Breast epithelium (tissue), 4 donors: ENCODE measurements around the gene LRIG3. TPM values are rescaled to one million over a fixed set of nuclear protein-coding genes. Genes with fewer than 3 reads are reported as not detected.
"Not testable (repeated sequence)": the region's sequence is repeated elsewhere in the genome, so short reads cannot be mapped to it uniquely, and the experiment has no call there.

Experiments
- DNase-seq, 2 donors: peaks; one replicate each; pipeline ENCODE4 v3.0.0-alpha.2; 2019; ENCODE audit warnings: low spot score in 2 of 2
- H3K27ac ChIP-seq, 2 donors: fragments of 200-600 bp; sonication (generic) in 1 of 2; one replicate each; pipeline ENCODE4 v1.5.1; 2016 to 2019; ENCODE audit warnings: mild to moderate bottlenecking in 1 of 2
- H3K27me3 ChIP-seq, 2 donors: fragments of 200-600 bp; sonication (generic) in 1 of 2; one replicate each; pipeline versions ENCODE4 v1.5.1 to v1.6.0; 2017 to 2019; ENCODE audit warnings: control low read depth in 1 of 2, mild to moderate bottlenecking in 1 of 2
- H3K36me3 ChIP-seq: fragments of 200-600 bp; one replicate; pipeline ENCODE4 v1.5.1; 2019
- H3K4me1 ChIP-seq, 2 donors: fragments of 200-600 bp; sonication (generic); one replicate each; pipeline ENCODE4 v1.5.1; 2016 to 2019; ENCODE audit warnings: control low read depth in 1 of 2
- H3K4me3 ChIP-seq, 3 donors: fragments of 200-600 bp; sonication (generic); 1 replicate in 2 of 3; 2 replicates in 1 of 3; pipeline ENCODE4 v1.5.1; 2016 to 2019; ENCODE audit warnings: mild to moderate bottlenecking in 3 of 3, moderate library complexity in 2 of 3
- H3K9me3 ChIP-seq, 2 donors: fragments of 200-600 bp; sonication (generic) in 1 of 2; one replicate each; pipeline ENCODE4 v1.5.1; 2016 to 2019; ENCODE audit warnings: control low read depth in 1 of 2
- POLR2A ChIP-seq: fragments of 450-650 bp; IDR thresholded peaks from one replicate; pipeline ENCODE4 v1.6.1; 2016; ENCODE audit warnings: antibody characterized with exemption, mild to moderate bottlenecking, moderate library complexity
- POLR2AphosphoS5 ChIP-seq, 3 donors: sonication (generic); formaldehyde crosslinking; IDR thresholded peaks; one replicate each; pipeline ENCODE4 v1.6.1; 2017; ENCODE audit warnings: antibody characterized with exemption in 3 of 3
- intact Hi-C: fragments of 100-400 bp; cut with DNase I; formaldehyde crosslinking; loops from one replicate; pipeline ENCODE4 v1.15.1; 2023; ENCODE audit warnings: low total_unique reads
- total RNA-seq, 3 donors: library from RNA; depleted of rRNA; stranded (reverse); fragments of >200 nt; gene quantifications; one replicate each; pipeline ENCODE4 v1.1.0, GENCODE V29; 2016
- TF ChIP-seq, protein P1 (sequence below), 3 donors: fragments of 450-650 bp; IDR thresholded peaks; one replicate each; pipeline ENCODE4 v1.5.1; 2016 to 2017; ENCODE audit warnings: antibody characterized with exemption in 3 of 3, mild to moderate bottlenecking in 3 of 3, moderate library complexity in 3 of 3

LRIG3 gene
- total RNA-seq, 3 donors from 2014 or later: 116 to 139 (median 125) TPM

GRCh38 chr12:58906917-58907316, 13.4 kb downstream of the LRIG3 start:
- H3K36me3 ChIP-seq: no peaks in the 10 kb centered on the region
- TF ChIP-seq, protein P1, sequence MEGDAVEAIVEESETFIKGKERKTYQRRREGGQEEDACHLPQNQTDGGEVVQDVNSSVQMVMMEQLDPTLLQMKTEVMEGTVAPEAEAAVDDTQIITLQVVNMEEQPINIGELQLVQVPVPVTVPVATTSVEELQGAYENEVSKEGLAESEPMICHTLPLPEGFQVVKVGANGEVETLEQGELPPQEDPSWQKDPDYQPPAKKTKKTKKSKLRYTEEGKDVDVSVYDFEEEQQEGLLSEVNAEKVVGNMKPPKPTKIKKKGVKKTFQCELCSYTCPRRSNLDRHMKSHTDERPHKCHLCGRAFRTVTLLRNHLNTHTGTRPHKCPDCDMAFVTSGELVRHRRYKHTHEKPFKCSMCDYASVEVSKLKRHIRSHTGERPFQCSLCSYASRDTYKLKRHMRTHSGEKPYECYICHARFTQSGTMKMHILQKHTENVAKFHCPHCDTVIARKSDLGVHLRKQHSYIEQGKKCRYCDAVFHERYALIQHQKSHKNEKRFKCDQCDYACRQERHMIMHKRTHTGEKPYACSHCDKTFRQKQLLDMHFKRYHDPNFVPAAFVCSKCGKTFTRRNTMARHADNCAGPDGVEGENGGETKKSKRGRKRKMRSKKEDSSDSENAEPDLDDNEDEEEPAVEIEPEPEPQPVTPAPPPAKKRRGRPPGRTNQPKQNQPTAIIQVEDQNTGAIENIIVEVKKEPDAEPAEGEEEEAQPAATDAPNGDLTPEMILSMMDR (IDR thresholded peaks at IDR 0.05): no peak
- TF ChIP-seq POLR2AphosphoS5 (IDR thresholded peaks at IDR 0.05) (no peak), POLR2A (no peak)
- H3K27ac ChIP-seq: peak overlapping the region; percentile 38 to 46
- H3K4me3 ChIP-seq: no peak overlapping the region
- intact Hi-C loops: no loop called here
- peaks cover 0 to 5% of the 10 kb centered on the region in 2 donors for H3K4me1 ChIP-seq
- no peak for DNase-seq
- no peaks in the 10 kb centered on the region for H3K27me3 ChIP-seq
- no peaks in the 10 kb centered on the region for H3K9me3 ChIP-seq

GRCh38 chr12:58905422-58905821, 14.9 kb downstream of the LRIG3 start:
- no peak for TF ChIP-seq POLR2A
- no peak for DNase-seq
- Histone ChIP-seq H3K4me3 (no peak overlapping the region), H3K36me3 (no peaks in the 10 kb centered on the region), H3K27ac (no peak overlapping the region), H3K9me3 (no peaks in the 10 kb centered on the region), H3K4me1 (peaks cover 0 to 5% of the 10 kb centered on the region in 2 donors), H3K27me3 (no peaks in the 10 kb centered on the region)
- intact Hi-C loops: no loop called here

- H3K4me1 ChIP-seq, H3K4me3 ChIP-seq, H3K27ac ChIP-seq, DNase-seq, H3K9me3 ChIP-seq, H3K27me3 ChIP-seq, H3K36me3 ChIP-seq, intact Hi-C loops: not testable (repeated sequence)
Observed at GRCh38 chr12:58902726-58903125, 17.6 kb downstream of the LRIG3 start.

GRCh38 chr12:58901664-58902063, 18.6 kb downstream of the LRIG3 start:
- no peak overlapping the region for H3K4me3 ChIP-seq
- no peaks in the 10 kb centered on the region for H3K27me3 ChIP-seq
- H3K27ac ChIP-seq: no peak overlapping the region
- H3K4me1 ChIP-seq: no peaks in the 10 kb centered on the region
- no peaks in the 10 kb centered on the region for H3K9me3 ChIP-seq
- intact Hi-C loops: no loop called here
- no peaks in the 10 kb centered on the region for H3K36me3 ChIP-seq
- TF ChIP-seq, protein P1 (IDR thresholded peaks at IDR 0.05): no peak
- no peak for TF ChIP-seq POLR2A
- TF ChIP-seq POLR2AphosphoS5 (IDR thresholded peaks at IDR 0.05): no peak
- DNase-seq: no peak

DNA sequence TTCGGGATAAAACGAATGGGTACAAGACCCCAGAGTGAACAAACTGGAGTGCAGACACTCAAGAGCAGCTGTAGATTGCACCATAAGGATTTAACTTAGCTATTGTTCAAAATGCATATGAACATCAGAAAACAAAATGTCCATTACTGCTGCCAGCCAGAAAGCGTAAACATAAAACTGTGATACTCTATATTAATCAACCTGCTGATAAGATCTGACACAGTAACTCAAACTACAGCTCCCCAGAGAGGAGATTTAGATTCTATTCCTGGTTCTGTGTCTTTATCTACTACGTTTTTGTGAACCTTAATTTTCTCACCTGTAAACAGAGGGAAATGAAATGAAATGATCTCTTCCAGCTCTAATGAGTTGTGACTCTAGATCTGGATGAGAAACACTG, 22.3 kb downstream of the LRIG3 start:
- H3K27ac ChIP-seq: peak overlapping the region in 1 of 2 donors; percentile 46
- no peak overlapping the region for H3K4me3 ChIP-seq
- no peak for DNase-seq
- intact Hi-C loops: no loop called here
- no peaks in the 10 kb centered on the region for H3K27me3 ChIP-seq
- H3K9me3 ChIP-seq: no peaks in the 10 kb centered on the region
- H3K36me3 ChIP-seq: no peaks in the 10 kb centered on the region
- H3K4me1 ChIP-seq: no peaks in the 10 kb centered on the region
- TF ChIP-seq POLR2AphosphoS5 (IDR thresholded peaks at IDR 0.05) (no peak), POLR2A (no peak)
- TF ChIP-seq, protein P1 (IDR thresholded peaks at IDR 0.05): no peak

GRCh38 chr12:58896278-58896677, 24.0 kb downstream of the LRIG3 start:
- Histone ChIP-seq H3K4me3 (no peak overlapping the region), H3K27me3 (no peaks in the 10 kb centered on the region), H3K4me1 (no peaks in the 10 kb centered on the region), H3K9me3 (no peaks in the 10 kb centered on the region), H3K36me3 (no peaks in the 10 kb centered on the region), H3K27ac (peak overlapping the region; percentile 21 to 59)
- TF ChIP-seq POLR2AphosphoS5 (IDR thresholded peaks at IDR 0.05) (no peak), POLR2A (no peak)
- TF ChIP-seq, protein P1 (IDR thresholded peaks at IDR 0.05): no peak
- intact Hi-C loops: no loop called here
- no peak for DNase-seq
